ENCODE data around the gene GLG1.

DNA sequence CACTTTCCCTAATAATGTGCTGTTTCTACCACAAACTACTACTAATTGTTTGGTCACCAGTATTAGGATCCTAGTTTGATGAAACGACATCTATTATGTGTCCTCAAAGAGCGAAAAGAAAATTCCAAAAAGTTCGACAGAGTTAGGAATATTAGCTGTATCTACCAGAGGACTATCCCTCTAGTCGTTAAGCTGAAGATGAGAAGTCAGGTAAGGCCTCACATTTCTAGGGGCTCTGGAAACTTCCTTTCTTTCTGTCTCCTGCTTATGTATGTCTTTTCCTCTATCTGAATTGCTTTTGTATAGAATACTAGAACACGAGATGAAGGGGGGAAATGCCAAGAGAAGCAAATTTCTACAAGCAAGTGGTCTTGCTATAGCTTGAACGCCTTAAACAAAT lies 1.6 kb downstream of the GLG1 start:
- TF ChIP-seq, protein P1, sequence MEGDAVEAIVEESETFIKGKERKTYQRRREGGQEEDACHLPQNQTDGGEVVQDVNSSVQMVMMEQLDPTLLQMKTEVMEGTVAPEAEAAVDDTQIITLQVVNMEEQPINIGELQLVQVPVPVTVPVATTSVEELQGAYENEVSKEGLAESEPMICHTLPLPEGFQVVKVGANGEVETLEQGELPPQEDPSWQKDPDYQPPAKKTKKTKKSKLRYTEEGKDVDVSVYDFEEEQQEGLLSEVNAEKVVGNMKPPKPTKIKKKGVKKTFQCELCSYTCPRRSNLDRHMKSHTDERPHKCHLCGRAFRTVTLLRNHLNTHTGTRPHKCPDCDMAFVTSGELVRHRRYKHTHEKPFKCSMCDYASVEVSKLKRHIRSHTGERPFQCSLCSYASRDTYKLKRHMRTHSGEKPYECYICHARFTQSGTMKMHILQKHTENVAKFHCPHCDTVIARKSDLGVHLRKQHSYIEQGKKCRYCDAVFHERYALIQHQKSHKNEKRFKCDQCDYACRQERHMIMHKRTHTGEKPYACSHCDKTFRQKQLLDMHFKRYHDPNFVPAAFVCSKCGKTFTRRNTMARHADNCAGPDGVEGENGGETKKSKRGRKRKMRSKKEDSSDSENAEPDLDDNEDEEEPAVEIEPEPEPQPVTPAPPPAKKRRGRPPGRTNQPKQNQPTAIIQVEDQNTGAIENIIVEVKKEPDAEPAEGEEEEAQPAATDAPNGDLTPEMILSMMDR (IDR thresholded peaks at IDR 0.05; ENCODE audit: low read depth, low read length) = no peak
- TF ChIP-seq, protein P2, sequence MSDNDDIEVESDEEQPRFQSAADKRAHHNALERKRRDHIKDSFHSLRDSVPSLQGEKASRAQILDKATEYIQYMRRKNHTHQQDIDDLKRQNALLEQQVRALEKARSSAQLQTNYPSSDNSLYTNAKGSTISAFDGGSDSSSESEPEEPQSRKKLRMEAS (IDR thresholded peaks at IDR 0.05; ENCODE audit: low read depth, low read length) = no peak
- TF ChIP-seq POLR2A (IDR thresholded peaks at IDR 0.05; ENCODE audit: extremely low read depth, insufficient read length) = no peak

All from NB4 (cell line).